Activated CD4-positive, alpha-beta T cell treated with anti-CD3 and anti-CD28 coated beads for 48 hours (primary cell): ENCODE data around the gene CDK15.
"Not testable (repeated sequence)": the region's sequence is repeated elsewhere in the genome, so short reads cannot be mapped to it uniquely, and the experiment has no call there.

Source experiments
- DNase-seq: peaks from one replicate; pipeline ENCODE4 v3.0.0-alpha.2; 2020

CDK15 gene

DNA sequence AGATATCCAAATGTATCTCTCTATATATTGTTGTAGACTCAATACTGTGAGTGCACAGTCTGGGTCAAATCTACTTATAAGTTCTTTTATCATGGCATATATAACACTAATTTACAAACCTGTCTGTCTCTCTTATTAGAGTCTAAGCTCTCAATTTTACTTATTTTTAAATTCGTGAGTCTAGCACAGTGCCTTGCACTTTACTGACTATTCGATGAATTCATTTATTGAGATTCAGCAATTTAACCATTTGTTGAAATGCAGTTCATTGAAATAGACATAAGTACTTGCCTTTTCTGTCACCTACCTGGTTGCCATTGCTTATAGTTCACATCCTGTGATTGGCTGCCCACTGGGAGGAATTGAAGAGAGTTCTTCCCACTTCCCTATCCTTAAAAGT is 15.3 kb upstream of the CDK15 start:
- no peak for DNase-seq

DNA sequence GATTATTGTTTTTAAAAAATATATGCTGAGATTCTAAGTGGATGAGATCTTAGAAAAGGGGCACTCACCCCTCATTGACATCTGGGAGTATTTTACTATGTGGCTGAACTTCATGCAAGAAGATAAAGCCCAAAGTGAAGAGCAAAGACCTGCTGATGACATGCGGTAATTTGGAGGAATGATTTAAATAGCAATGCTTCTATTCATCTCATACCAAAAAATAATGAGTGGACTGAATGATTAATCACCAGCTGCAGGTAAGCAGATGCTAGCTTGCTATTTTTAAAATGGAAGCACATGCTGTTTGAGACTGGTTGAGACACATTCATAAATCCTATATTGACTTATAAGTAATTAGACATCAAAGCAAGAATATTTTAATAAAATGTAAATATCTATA is 12.7 kb upstream of the CDK15 start:
- DNase-seq: no peak

DNA sequence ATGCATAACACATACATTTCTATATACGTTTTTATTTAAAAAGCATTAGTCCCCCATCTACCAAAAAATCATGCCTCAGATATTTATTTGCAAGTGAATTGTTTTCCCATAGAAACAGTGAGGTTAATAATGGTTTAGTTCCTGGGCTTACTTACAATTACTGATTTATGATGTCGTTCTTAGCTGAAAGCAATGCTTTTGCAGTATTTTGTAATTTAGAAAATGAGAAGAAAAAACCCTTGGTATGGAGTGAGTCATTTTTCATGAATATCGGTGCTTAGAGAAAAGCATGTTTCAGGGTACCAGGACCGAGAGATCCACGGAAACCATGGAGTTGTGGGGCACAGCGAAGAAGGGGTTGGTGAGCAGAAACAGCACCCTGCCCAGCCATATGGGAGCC is 12.0 kb upstream of the CDK15 start:
- DNase-seq: no peak

DNA sequence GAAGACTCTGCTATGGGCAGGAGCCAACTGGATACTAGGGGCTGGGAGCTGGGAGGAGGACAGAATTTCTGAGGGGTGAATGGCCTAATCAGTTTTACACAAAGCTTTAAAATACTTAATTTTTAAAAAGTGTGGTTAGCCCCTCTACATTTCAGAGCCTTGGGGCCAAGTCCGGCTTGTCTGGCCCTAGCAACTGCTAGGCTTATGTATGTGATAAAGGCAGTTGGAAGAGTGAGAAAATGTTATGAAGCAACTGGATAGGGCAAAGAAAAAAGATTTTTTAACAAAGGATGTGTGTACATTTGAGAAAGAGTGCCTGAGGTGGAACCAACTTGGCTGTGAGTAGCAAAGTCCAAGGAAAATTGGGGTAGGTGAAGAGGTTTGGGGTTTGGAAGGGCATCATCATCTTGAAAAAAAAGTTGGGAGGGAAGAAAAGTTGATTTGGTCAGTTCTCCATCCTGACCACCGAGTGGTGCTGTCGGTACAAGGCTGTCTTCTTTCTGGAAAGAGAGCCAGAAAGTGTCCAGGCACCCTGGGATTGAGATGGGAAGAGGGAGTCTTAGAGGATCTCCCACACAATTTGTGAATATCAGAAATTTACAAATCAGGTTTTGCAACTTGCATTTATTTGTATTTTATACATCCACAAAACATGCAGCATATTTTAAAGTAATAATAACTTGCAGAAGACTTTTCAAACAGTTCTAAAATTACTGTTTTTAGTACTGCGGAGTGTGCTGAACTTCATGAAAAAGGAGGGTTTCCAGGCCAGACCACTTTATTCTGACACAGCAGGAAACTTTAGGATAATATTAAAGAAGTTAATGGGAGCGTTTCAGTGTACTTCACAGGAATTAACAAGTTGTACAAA is 10.5 kb upstream of the CDK15 start:
- DNase-seq: no peak

DNA sequence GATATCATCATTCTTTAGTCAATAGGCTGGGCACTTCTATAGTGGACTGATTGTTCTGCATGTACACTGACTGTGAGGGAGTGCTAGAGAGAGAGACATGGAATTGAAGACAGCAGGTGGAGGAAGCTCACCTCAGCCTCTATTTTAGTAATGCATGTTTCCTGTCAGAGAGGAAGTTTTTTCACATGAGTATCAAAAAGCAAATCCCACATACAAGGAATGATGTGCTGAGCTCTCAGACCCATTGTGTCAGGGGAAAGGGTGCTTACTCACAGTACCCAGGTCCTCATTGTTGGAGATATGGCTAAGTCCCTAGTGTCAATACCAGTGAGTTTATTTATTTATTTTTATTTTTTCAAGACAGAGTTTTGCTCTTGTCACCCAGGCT is 9.9 kb upstream of the CDK15 start:
- DNase-seq: no peak

DNA sequence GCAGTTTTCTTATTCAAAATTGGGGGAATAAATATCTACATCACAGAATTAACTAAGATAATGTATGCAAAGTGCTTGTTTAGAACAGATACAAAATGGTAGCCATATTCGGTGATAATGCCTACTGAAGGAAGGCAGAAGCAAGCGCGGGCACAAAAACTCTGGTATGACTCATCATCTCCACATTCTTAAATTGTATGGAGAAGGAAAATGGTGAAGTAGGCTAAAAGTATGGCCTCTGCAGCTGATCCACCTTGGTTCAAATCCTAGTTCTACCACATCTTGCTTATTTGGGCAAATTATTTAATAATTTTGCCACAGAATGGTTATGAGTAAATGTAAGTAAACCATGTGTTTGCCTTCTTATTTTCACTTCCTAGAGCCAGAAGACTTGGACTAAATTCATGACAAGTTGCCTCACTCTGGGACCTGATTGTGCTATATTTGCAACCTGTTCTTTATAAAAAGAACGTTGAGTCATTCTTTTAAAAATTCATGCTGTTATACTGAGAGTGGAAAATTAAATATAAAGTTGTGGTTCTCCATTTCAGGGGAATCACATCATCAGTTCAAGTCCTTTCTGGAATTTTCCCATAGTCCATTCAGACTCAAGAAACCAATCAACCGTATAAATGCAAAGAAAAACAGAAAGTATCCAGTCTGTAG is 9.0 kb upstream of the CDK15 start:
- DNase-seq: no peak

DNA sequence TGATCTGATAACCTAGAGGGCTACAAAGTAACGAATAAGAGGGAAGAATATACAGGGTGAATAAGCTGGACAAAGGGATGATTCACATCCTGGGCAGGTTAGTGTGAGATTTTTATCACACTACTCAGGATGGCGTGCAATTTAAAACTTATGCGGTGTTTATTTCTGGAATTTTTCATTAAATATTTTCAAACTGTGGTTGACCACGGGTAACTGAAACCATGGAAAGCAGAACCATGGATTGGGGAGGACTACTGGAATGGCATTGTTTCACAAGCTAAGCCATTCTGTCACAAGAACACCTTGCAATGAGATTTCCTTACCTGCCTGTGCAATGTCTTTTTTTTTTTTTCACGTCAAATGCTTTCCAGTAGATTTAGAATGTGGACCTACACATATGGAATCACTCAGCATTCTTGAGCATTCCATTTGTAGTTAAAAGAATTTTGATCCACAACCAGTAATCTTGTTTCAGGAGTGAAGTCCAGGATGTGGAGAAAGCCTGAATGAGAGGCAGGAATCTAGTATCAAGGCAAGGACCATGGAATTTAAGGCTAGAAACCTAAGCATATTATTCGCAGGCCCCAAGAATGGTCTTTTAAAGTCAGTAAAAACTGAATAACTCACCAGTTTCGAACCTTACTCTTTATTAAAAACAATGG is 8.0 kb upstream of the CDK15 start:
- DNase-seq: no peak

DNA sequence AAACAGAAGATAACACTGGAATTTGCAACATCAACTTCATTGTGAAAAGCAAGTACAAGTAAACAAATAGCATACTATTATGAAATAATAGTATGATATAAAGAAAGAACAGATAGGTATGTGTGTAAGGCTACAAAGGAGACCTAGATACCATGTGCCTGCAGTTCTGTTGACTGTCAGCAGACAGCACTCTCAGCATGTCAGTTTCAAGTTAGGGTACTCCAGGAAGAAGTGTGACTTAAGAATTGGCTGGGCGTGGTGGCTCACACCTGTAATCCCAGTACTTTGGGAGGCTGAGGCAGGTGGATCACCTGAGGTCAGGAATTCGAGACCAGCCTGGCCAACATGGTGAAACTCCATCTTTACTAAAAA is 7.4 kb upstream of the CDK15 start:
- not testable (repeated sequence) for DNase-seq

DNA sequence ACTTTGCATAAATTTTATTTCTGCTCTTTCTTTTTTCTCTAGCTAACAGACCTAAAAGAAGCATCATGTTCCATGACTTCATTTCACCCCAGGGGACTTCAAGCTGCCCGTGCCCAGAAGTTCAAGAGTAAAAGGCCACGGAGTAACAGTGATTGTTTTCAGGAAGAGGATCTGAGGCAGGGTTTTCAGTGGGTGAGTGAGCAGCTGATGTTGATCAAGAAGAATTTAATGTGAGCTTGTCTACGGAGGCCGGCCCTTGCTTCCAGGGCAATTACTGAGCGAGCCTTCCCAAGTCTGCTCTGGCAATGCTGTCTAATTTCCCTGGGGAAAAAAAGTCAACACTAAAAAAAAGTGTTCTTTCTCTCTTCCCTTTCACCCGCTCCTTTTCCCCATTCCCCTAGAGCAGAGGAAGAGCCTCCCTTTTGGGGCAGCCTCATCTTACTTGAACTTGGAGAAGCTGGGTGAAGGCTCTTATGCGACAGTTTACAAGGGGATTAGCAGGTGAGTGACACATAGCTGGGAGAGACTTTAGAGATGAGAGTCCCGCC is 1.2 kb downstream of the CDK15 start:
- no peak for DNase-seq

DNA sequence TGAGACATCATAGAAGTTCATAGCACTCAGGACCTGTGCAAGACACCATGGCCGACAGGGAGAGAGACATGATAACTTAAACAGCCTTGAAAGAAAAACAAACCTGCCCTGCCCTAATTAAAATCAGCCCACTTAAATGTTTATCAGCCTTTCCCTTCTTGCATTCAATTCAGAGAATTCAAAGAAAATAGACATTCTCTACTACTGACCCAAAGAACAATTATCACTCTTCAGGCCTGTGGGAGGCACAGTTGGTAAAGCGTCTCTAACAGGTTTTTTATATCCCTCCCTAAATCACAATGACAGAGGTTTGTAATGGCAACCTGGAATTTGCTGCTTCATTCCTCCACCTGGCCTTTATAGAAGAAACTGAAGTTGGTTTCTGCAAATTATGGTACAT is 1.7 kb downstream of the CDK15 start:
- no peak for DNase-seq

DNA sequence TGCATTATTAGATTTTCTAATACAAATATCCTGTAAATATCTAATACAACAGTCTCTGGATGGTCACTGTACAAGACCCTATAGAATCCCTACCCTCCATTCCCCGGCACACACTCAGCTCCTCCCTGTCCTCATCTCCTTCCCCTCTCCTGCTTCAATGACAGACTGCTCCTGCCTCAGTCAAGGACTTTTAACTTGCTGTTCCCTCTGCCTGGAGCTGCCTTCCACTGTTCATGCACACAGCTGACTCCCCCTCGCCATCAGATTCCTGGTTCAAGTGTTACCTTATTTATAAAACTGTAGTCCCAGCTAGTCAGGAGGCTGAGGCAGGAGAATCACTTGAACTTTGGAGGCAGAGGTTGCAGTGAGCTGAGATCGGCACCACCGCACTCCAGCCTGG is 3.3 kb downstream of the CDK15 start:
- no peak for DNase-seq

DNA sequence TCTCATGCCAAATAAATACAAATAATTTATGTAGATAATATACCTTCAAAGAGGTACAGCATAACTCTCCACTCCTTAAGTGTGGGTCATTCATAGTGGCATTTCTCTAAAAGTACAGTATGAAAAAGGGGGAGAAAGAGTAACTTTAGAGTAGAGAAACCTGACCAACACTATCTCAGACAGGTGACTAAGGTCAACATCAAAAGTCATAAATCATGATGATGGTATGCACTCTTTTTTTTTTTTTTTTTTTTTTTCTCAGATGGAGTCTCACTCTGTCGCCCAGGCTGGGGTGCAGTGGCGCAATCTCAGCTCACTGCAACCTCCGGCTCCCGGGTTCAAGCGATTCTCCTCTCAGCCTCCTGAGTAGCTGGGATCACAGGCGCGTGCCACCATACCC is 4.3 kb downstream of the CDK15 start:
- not testable (repeated sequence) for DNase-seq

DNA sequence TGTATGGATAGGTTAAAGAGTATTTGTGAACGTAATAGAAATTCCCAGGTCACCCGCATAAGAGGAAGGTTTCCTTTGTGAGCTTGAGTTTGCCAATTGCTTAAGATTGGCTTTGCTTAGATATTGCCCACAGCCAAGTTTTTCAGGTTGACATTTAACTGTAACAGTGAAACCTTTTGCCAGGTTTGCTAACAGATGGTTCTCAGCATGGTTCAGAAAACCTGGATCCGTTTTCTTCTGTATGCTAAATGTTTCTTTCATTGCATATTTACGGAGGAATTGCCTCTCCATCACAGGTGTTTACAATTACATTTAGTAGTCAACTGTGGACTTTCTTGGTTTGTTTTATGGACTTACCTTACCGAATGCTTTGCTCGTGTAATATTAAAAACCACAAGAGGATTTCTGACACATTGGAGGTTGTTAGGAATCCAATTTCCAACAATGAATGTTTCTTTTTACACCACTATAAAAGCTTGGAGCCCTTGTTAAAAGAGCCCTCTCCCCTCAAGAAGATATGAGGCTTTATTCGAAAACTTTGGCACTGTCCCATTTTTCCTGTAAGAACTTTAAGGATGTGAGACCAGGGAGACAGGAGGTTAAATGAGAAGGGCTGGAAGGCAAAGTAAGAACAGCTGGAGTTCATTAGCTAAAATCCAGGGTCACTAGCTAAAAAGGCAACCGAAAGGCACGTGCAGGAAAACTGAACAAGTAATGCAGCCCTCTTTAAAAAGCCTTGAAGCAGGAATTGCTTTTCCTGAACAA is 7.8 kb downstream of the CDK15 start:
- no peak for DNase-seq

DNA sequence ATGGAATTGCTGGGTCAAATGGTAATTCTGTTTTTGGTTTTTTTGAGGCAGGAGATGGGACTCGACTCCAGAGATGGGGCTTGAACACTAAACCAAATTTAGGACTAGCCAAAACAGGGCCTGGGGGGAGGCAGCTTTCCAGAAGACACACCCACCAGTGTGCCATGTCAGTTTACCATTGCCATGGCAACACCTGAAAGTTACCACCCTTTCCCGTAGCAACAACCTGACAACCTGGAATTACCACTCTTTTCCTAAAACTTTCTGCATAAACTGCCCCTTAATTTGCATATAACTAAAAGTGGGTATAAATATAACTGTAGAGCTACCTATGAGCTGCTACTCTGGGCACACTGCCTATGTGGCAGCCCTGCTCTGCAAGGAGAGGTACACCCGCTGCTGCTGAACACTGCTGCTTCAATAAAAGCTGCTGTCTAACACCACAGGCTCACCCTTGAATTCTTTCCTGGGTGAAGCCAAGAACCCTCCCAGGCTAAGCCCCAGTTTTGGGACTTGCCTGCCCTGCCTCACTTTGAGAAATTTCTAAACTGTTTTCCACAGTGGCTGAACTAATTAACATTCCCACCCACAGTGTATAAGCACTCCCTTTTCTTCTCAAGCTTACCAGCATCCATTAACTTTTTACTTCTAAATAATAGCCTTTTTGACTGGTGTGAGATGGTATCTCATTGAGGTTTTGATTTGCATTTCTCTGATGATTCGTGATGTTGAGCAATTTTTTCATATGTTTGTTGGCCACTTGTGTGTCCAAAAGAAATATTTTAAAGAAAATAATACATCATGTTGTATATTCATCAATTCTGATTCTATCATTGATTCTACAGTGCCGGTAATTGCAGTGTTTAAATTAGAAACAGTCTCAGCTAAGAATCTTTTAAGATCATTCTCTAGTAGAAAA is 10.6 kb downstream of the CDK15 start:
- no peak for DNase-seq

DNA sequence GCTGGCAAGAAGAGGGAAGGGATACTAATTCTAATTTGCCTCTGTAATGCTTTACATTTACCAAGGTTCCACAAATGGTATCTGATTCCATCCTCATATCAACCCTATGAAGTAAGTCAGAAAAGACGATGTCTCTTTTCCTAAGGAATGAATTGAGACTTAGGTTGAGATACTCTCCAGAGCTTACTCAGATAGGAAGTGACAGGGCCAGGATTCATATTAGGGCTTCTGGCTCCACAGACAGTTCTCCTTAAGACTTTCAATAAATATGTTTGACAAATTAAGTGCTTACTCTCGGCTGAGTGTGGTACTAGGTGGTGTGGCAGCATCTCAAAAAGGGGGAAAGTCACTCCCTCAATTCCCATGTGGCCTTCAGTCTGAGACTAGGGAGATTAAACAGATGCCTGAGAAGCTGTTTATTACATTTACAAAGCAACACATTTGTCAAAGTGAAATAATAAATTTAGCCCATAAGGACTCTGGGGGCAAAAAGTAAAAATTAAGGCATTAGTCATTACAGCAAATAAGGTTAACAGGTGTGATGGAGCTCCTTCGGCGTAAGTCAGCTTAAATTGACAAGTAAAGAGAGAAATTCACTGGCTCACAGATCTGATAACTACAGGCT is 14.2 kb downstream of the CDK15 start:
- DNase-seq: no peak

DNA sequence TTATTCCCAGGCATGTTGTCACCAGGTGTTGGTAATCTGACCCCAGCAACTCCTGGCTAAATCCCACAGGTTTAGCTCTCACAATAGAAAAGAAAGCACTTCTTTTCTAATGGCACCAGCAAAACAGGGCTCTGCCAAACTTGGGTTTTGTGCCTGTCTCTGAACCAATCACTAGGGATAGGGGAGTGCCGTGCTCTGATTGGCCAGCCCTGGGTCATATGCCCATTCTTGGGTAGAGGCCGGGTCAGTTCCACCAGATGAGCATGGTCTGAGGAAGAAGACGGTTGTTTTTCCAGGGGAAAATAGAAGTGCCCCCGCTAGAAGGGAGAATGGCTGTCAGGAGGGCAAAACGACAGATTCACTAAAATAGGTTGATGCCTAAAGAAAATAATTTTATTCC is 14.7 kb downstream of the CDK15 start:
- DNase-seq: no peak

DNA sequence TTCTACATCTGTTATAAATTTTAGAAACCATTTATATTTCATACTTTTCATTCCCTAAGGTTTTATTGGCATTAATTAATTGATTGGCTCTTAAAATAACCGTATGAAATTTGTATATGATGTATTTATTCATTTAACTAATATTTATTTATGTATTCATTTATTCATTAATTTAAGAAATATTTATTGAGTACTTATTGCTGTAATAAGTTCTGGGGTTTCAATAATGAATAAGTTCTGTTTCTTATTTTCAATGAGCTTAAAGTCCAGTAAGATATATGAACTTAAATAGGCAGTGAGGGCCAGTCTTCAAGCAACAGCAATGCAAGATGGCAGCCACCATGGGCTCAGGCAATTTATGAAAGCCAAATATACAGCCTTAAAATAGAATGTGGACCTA is 17.9 kb downstream of the CDK15 start:
- no peak for DNase-seq

DNA sequence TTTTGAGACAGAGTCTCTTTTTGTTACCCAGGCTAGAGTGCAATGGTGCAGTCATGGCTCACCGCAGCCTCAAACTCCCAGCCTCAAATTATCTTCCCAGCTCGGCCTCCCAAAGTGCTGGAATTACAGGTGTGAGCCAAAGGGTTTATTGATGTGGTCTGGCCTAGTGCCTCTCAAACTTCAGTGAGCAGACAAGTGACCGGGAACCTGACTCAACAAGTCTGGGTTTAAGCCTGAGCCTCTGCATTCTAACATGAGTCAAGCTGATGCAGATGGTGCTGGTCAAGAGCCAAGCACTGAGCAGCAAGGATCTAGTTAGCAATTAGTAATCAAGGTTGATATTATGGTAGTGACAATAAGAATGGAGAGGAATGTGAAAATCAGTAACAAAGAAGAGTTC is 21.3 kb downstream of the CDK15 start:
- DNase-seq: no peak

DNA sequence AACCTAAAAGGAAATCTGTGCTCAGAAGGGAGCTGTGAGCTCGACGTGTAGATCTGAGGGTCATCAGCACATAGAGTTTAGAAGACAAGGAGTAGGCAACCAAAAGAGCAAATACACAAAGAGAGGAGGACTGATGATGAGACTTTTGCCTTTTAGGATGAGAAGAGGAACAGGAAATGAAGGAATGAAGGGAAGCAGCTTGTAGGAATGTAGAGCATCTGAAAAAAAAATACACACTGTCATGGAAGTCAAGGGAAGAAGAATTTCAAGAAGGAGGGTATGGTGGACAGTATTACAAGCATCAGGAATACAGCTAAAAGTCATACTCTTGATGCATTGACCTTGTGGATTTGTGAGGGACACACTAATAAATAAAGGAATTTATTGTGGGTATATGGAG is 21.9 kb downstream of the CDK15 start:
- DNase-seq: no peak

DNA sequence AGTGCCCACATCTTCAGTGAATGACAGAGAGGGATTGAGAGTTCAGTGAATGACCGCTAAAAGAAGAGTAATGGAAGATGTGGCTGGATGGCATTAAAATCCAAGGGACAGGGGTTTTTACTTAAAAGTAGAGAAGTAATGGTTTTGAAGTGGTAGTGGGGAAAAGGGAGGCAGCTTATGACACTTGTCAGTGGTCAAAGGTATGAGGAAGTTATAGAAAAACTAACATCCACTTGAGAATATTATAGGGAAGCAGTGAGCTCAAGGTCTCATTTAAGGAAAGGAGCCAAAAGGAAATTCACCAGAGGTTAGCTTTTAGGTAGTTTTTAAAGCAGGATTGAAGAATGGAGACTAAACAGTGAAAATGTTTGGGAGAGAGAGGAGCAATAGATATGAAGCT is 24.3 kb downstream of the CDK15 start:
- no peak for DNase-seq

DNA sequence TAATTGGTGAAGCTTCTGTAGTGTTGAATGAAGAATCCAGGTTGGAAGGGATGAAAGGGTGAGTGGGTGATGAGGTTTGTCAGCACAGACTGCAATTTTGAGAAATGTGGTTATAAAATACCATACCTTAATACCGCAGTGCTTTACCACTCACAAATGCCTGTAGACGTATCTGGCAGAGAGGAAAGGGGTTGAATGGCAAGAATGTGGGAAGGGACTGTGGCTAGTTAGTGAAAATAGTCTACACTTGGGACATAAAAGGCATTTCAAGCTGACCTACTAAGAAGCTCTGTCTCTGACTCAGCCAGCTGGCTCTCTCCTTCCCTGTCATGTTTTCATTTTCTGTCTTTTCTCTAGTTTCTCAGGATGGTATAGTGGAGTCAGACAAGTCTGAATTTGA is 25.1 kb downstream of the CDK15 start:
- DNase-seq: no peak

DNA sequence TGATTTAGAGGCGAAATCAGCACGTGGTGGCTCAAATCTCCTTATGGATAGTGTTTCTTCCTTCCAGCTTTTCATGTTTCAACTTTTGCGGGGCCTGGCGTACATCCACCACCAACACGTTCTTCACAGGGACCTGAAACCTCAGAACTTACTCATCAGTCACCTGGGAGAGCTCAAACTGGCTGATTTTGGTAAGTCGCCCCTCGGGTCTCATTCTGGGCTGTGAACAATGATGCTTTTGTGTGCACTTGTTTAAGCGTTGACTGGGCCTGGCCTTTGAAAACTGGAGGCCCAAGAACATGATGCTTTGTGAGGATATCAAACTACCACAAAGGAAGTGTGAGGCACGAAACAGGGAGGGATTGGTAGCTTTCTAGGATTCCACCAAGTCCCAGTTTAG is 27.4 kb downstream of the CDK15 start:
- DNase-seq: no peak
